GM04503 (cell line): ENCODE results near the gene CCR6.
"Not testable (repeated sequence)": the region's sequence is repeated elsewhere in the genome, so short reads cannot be mapped to it uniquely, and the experiment has no call there.

Source experiments
- DNase-seq: peaks from one replicate; pipeline ENCODE4 v3.0.0-alpha.2; 2012; ENCODE audit warnings: low read depth

The CCR6 gene

GRCh38 chr6:167143041-167143440, 20.1 kb downstream of the CCR6 start:
- DNase-seq, result no peak

DNA sequence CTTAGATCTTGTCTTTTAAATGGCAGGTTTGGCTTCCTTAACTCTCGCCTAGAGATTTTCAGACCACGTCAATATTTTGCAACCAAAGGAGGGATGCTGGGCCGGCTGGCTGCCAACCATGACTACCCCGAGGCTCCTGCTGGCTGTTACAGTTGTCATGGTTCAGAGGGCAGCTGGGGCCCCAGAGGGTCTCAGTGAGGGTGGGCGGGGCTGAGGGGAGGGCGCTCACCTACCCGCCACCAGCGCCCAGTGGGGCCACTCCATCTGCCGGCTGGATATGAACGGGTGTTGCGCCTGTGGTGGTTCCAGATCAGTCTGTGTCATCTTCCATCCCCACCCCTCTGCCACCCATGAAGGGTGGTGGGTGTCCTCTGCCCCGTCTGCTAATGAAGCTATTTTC, 22.6 kb downstream of the CCR6 start:
- no peak for DNase-seq

GRCh38 chr6:167146135-167146534, 23.2 kb downstream of the CCR6 start:
- DNase-seq, result no peak

DNA sequence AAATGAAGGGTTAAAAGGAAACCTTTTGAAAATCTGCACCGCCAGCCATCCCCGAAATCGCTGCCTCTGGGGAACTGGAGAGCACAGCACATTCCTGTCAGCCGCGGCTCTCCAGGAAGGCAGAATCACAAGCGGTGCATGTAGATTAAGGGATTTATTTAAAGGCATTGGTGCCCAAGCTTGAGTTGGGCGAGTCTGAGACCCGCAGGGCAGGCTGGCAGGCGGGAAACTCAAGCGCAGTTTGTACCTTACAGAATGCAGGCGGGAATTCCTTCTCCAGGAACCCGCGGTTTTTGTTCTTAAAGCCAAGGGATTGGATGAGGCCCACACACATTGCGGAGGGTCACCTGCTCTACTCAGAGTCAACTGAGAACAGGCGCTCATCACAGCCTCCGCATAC, 24.1 kb downstream of the CCR6 start:
- no peak for DNase-seq

DNA sequence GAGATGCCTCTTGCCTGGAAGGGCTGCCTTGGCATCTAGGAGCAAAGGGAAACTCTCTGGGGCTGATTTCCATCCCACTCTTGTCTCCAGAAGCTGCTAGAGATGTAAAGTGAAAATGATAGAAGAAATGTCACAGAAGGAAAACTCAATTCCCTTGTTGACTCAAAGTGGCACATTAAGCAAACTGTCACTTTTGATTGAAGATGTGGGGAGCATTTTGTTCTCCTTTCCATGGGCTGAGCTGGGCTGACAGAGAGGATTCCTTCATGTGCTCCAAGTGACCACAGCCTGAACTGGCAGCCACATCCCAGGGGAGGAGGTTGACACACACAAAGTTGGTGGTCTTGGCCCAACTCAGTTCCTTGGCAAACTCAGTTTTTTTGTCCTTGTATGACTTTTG, 25.1 kb downstream of the CCR6 start:
- no peak for DNase-seq

DNA sequence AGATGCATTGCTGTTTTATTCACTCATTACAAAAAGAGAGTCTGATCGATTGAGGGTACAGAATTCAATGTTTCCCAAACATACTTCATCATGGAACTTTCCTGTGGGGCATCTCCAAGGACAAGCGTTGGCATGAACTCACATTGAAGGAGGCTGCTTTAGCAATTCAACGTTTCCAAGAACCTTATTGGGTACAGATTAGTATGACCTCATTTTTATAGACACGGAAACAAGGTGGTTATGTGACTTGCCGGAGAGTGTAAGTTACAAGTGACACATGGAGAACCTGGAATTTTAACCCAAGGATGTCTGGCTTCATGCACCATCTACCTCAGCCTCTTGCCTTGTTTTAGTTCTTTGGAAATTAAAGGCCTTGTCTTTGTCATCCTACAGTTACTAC, 26.1 kb downstream of the CCR6 start:
- DNase-seq, result no peak

GRCh38 chr6:167150941-167151549, 28.1 kb downstream of the CCR6 start:
- DNase-seq, result no peak

GRCh38 chr6:167151648-167152047, 28.8 kb downstream of the CCR6 start:
- no peak for DNase-seq

DNA sequence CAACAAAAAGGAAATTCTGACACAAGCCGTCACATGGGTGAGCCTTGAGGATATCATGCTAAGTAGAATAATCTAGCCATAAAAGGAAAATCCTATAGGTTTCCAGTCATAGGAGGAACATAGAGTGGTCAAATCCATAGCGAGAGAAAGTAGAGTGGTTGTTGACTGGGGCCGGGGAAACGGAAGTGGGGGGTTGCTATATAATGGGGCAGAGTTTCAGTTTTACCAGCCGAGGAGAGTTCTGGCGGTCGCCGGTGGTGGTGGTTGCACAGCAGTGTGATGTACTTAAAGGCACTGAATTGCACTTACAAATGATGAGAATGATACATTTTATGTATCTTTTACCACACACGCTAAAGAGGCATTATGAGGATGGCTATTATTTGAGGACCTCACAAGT, 30.0 kb downstream of the CCR6 start:
- no peak for DNase-seq

DNA sequence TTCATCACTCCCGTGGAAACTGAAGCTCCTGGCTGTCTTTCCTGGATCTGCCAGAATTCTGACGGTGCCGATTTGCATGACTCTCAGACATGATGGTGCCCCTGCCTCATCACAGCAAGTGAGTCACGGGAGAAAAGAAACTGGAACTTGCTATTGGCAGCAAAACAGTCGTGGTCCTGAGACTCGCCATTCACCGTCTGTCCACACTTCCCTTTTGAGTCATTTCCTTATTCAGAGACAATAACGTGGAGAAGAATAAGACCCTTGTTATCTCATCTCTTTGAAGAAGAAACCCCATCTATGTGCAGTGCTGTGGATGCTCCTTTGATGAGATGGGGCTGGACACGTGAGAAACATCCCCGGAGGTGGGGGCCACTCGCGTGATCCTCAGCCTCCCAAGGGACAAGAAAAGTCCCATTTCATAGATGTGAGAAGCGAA, 30.6 kb downstream of the CCR6 start:
- no peak for DNase-seq

GRCh38 chr6:167154291-167154690, 31.4 kb downstream of the CCR6 start:
- DNase-seq, result no peak

GRCh38 chr6:167154895-167155294, 32.0 kb downstream of the CCR6 start:
- no peak for DNase-seq

- no peak for DNase-seq
Measured at GRCh38 chr6:167157414-167157813, 34.5 kb downstream of the CCR6 start.

DNA sequence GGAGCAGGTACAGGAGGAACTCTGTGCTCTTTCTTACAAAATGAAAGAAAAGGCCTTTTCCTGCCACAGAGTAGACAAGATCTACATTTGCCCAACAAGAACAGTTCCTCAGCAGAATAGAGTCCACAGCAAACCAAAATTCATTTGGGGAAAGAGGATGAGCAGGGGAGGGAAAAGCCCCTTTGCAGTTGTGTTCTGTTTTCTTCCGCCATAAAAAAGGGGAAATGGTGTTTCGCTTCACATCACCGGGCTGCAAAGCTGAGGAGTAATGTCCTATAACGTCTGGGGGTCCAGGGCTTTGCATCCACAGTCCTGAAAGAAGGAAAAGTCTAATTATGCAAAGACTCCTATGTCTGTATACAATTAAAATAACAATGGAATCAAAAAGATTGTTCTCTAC, 35.0 kb downstream of the CCR6 start, which contains the start of gene GPR31:
Gene GPR31 (minus strand): TSS at position 118 of the 400 bp plus-strand sequence. CDS start 149 bp downstream, outside the sequence.
- DNase-seq, result no peak

GRCh38 chr6:167161851-167162467, 39.1 kb downstream of the CCR6 start:
- no peak for DNase-seq

DNA sequence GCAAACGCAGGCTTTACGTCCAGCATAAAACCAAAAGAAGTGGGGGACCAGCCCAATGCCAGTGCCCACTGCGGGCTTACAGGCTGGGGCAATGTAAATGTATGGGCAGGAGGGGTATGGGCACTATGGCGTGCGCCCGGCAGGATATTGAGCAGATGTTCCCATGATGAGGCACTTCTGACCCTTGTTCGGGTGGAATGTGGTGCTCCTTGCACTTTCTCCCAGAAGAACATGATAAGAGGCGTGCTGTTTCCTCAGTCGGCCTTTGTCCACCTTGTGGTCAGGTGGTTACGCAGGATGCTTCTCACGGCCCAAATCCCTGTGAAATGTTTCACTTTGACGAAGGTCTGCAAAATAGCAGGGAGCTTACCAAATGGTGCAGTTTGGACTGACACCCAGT, 39.7 kb downstream of the CCR6 start:
- DNase-seq, result no peak

DNA sequence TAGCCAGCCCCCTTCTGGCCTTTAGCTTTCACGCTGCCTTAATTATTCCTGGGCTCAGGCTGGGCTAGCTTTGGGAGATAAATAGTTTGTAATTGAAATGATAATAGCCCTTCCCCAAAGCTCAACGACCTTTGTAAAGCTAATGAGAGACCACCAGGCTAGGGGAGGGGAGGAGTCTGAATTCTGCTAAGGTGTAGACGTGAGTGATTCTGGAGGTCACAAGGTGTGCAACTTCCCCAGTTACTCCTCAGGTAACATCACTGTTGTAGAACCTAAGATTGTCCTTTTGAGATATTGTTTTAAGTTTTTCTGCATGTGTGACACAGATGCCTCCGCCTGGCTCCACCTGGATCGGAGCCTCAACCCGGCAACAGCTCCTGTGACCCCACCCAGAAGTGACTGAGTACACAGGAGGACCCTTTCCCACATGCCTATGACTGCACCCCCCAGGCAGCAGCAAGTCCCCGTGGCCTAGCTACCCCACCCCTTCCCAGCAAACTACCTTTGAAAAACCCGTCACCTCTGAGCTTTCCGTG, 40.6 kb downstream of the CCR6 start:
- no peak for DNase-seq

- DNase-seq, result no peak
Measured at GRCh38 chr6:167164261-167164660, 41.4 kb downstream of the CCR6 start.

- no peak for DNase-seq
Measured at GRCh38 chr6:167165858-167166471, 43.1 kb downstream of the CCR6 start.

GRCh38 chr6:167167699-167168098, 44.8 kb downstream of the CCR6 start:
- not testable (repeated sequence) for DNase-seq

GRCh38 chr6:167168296-167168695, 45.4 kb downstream of the CCR6 start:
- not testable (repeated sequence) for DNase-seq

- not testable (repeated sequence) for DNase-seq
Measured at GRCh38 chr6:167169867-167170266, 47.0 kb downstream of the CCR6 start.

- DNase-seq, result not testable (repeated sequence)
Measured at GRCh38 chr6:167171300-167171699, 48.4 kb downstream of the CCR6 start.
